T-cell (primary cell): ENCODE data around the gene CLIC3. TPM values are rescaled to one million over a fixed set of nuclear protein-coding genes. Genes with fewer than 3 reads are reported as not detected.

Experiments
- ATAC-seq, 4 experiments: fragments of 200-7000 bp in 3 of 4; fragments of 150-1000 bp in 1 of 4; cut with Tn5 transposase; replicated peaks in 1 of 4; 1 replicate in 3 of 4; 2 replicates in 1 of 4; pipeline ENCODE4 v1.10.0; 2021; ENCODE audit warnings: moderate library complexity in 3 of 4, mild to moderate bottlenecking in 2 of 4, moderate number of reproducible peaks in 1 of 4
- CTCF ChIA-PET, 2 donors: fragments of 300-600 bp; sonication (Branson Sonifier 250); formaldehyde crosslinking; loops; one replicate each; lab custom pipeline; 2022; ENCODE audit warnings: antibody characterized with exemption in 2 of 2; lab: Charles Lee
- POLR2A ChIA-PET, 2 donors: fragments of 300-600 bp; sonication (Branson Sonifier 250); formaldehyde crosslinking; loops; one replicate each; lab custom pipeline; 2022; ENCODE audit warnings: antibody characterized with exemption in 2 of 2; lab: Charles Lee
- DNase-seq, 35 experiments: peaks; one replicate each; pipeline versions ENCODE4 v3.0.0 to v3.0.0-alpha.2; 2013 to 2023
- H3K27ac ChIP-seq: one replicate; pipeline ENCODE4 v1.5.1; 2013; ENCODE audit warnings: low read length
- H3K27me3 ChIP-seq, 2 experiments: replicated peaks in 1 of 2; 1 replicate in 1 of 2; 2 replicates in 1 of 2; pipeline versions ENCODE4 v1.6.1 to v1.7.0; 2013; ENCODE audit warnings: low read length in 1 of 2, mixed read lengths in 1 of 2; ENCODE audit not compliant: control insufficient read depth in 2 of 2, insufficient read depth in 2 of 2; ENCODE audit errors: extremely low read depth in 1 of 2
- H3K36me3 ChIP-seq, 2 donors: 1 replicate in 1 of 2; 2 replicates in 1 of 2; pipeline versions ENCODE4 v1.6.1 to v1.7.0; 2013; ENCODE audit warnings: low read length in 1 of 2; ENCODE audit not compliant: control insufficient read depth in 2 of 2, insufficient read depth in 1 of 2; ENCODE audit errors: extremely low read depth in 1 of 2
- H3K4me1 ChIP-seq, 2 experiments: 1 replicate in 1 of 2; 2 replicates in 1 of 2; pipeline versions ENCODE4 v1.6.1 to v1.7.0; 2013; ENCODE audit warnings: low read length in 2 of 2, mixed read lengths in 1 of 2; ENCODE audit not compliant: insufficient read depth in 2 of 2, control insufficient read depth in 1 of 2; ENCODE audit errors: extremely low read depth in 1 of 2
- H3K4me3 ChIP-seq, 2 donors: 1 replicate in 1 of 2; 2 replicates in 1 of 2; pipeline versions ENCODE4 v1.5.1 to v1.7.0; 2013; ENCODE audit warnings: mild to moderate bottlenecking in 2 of 2, low read length in 1 of 2, moderate library complexity in 1 of 2; ENCODE audit not compliant: control insufficient read depth in 1 of 2; ENCODE audit errors: extremely low read depth in 1 of 2
- H3K9me3 ChIP-seq: 2 replicates; pipeline ENCODE4 v1.7.0; 2013
- H3K27ac Mint-ChIP-seq, 2 donors: one replicate each; pipeline ENCODE4 v1.8.0; 2020 to 2021; ENCODE audit warnings: mild to moderate bottlenecking in 2 of 2, mixed read lengths in 2 of 2
- H3K27me3 Mint-ChIP-seq, 2 donors: one replicate each; pipeline ENCODE4 v1.8.0; 2021 to 2022; ENCODE audit warnings: mixed read lengths in 2 of 2
- H3K36me3 Mint-ChIP-seq: one replicate; pipeline ENCODE4 v1.8.0; 2021; ENCODE audit warnings: mixed read lengths
- H3K4me1 Mint-ChIP-seq, 3 donors: one replicate each; pipeline ENCODE4 v1.8.0; 2020 to 2022; ENCODE audit warnings: mixed read lengths in 3 of 3, mild to moderate bottlenecking in 1 of 3
- H3K4me3 Mint-ChIP-seq, 3 donors: one replicate each; pipeline ENCODE4 v1.8.0; 2020 to 2022; ENCODE audit warnings: mild to moderate bottlenecking in 3 of 3, mixed read lengths in 3 of 3, moderate library complexity in 3 of 3
- H3K9me3 Mint-ChIP-seq, 3 donors: one replicate each; pipeline ENCODE4 v1.8.0; 2020 to 2022; ENCODE audit warnings: mixed read lengths in 3 of 3
- WGBS: methylation state at CpG from one replicate; pipeline ENCODE4 v1.1.5; 2013; ENCODE audit warnings: missing lambda C conversion rate; ENCODE audit not compliant: insufficient coverage; 5-methylcytosine and 5-hydroxymethylcytosine counted together
- total RNA-seq, 35 experiments: library from RNA in 6 of 35; stranded (reverse) in 6 of 35; fragments of 120-200 nt in 1 of 35; gene quantifications; one replicate each; pipeline versions ENCODE4 v1.2.1 to v1.2.4 and lab custom pipeline; 2013 to 2026

Gene CLIC3
- total RNA-seq, 5 donors from 2014 or later (not counting 1 experiment from before 2014, with no cell fraction given) = 5.4 to 24.7 (median 8.0) TPM

DNA sequence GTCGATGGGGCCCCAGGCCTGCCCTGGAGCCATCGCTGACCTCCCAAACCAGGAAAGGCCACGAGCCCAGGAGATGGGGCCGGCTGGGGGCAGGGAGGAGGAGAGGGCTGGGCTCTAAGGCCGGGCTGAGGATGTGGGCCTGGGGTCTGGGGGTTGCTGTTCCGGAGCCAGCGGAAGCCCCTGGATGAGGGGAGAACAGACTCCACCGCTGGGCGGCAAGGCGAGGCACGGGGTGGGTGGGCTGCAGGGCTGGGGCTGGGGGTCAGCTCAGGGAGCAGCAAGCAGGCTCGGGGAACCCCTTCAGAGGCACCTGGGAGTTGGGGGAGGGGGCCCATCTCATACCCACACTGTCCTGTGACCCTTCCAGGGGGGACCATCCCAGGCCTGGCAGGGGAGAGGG, 32.6 kb downstream of the CLIC3 start:
- peaks cover 7 to 81% of the 10 kb centered on the region in 2 experiments for H3K4me1 ChIP-seq
- no peaks in the 10 kb centered on the region for H3K27me3 ChIP-seq
- Mint-ChIP-seq H3K27ac (no peak overlapping the region), H3K36me3 (no peaks in the 10 kb centered on the region), H3K9me3 (no peaks in the 10 kb centered on the region), H3K27me3 (no peaks in the 10 kb centered on the region), H3K4me1 (peaks cover 22 to 56% (median 43%) of the 10 kb centered on the region in 3 donors), H3K4me3 (no peak overlapping the region)
- H3K4me3 ChIP-seq = no peak overlapping the region
- H3K27ac ChIP-seq = peak overlapping the region; percentile 34
- DNase-seq = no peak
- ATAC-seq = no peak
- no peaks in the 10 kb centered on the region for H3K9me3 ChIP-seq
- ChIA-PET POLR2A (no interaction called here), CTCF (no interaction called here)
- H3K36me3 ChIP-seq = no peaks in the 10 kb centered on the region
- WGBS = 94% methylated on average over 5 of the region's 12 CpGs

DNA sequence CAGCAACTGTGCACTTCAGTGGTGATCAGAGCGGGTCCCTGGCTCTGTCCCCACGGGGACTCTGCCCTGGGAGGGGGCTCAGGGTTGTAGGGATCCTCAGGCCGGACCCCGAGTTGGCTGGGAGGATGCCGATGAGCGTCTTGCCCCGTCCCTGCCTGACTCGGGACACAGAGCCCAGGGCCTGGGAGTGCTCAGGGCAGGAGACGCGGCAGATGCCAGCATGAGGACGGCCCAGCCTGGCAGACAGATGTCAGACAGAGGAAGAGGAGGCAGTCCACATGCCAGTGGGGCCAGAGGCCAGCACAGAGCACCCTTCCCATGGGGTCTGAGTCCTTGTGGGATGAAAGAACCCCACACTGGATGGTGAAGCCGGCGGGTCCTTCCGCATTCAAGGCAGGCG, 33.0 kb downstream of the CLIC3 start:
- Histone ChIP-seq H3K4me1 (peaks cover 7 to 85% of the 10 kb centered on the region in 2 experiments), H3K27ac (no peak overlapping the region), H3K4me3 (no peak overlapping the region), H3K27me3 (no peaks in the 10 kb centered on the region), H3K36me3 (no peaks in the 10 kb centered on the region), H3K9me3 (no peaks in the 10 kb centered on the region)
- peaks cover 22 to 58% (median 43%) of the 10 kb centered on the region in 3 donors for H3K4me1 Mint-ChIP-seq
- ChIA-PET CTCF (no interaction called here), POLR2A (no interaction called here)
- no peak for DNase-seq
- no peak for ATAC-seq
- H3K27ac Mint-ChIP-seq = peak overlapping the region; percentile 78 to 83
- peak overlapping the region in 1 of 3 donors; percentile 22 for H3K4me3 Mint-ChIP-seq
- WGBS = 95% methylated on average over 10 of the region's 15 CpGs
- no peaks in the 10 kb centered on the region for H3K27me3 Mint-ChIP-seq
- no peaks in the 10 kb centered on the region for H3K9me3 Mint-ChIP-seq
- H3K36me3 Mint-ChIP-seq = no peaks in the 10 kb centered on the region

DNA sequence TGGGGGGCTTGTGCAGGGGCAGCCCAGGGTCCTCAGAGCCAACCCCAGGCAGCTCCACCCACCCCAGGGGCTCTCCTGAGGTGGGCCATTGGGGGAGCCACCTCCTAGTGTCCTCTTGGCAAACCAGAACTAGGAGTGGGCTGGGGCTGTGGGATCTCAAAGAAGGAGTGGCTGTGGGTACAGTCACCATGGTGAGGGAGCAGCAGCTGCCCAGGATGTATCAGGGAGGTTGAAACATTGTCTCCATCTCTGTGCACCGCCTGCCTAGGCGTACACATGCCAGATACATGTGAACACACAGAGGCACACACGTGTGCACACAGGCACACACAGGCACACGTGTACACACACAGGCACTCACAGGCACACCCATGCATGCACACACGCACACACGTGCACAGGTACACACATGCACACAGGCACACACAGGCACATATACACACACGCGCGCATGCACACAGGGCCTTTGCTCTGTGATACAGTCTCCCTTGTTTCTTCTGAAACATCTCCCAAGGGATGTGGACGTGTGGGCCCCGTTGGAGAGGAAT, 33.6 kb downstream of the CLIC3 start:
- no peaks in the 10 kb centered on the region for H3K9me3 Mint-ChIP-seq
- peak overlapping the region; percentile 78 to 83 for H3K27ac Mint-ChIP-seq
- Histone ChIP-seq H3K9me3 (no peaks in the 10 kb centered on the region), H3K27ac (no peak overlapping the region), H3K4me1 (peaks cover 7 to 88% of the 10 kb centered on the region in 2 experiments), H3K36me3 (no peaks in the 10 kb centered on the region), H3K27me3 (no peaks in the 10 kb centered on the region), H3K4me3 (no peak overlapping the region)
- peaks cover 22 to 60% (median 46%) of the 10 kb centered on the region in 3 donors for H3K4me1 Mint-ChIP-seq
- no peak for ATAC-seq
- H3K36me3 Mint-ChIP-seq = no peaks in the 10 kb centered on the region
- no peak for DNase-seq
- ChIA-PET CTCF (no interaction called here), POLR2A (no interaction called here)
- H3K4me3 Mint-ChIP-seq = peak overlapping the region in 1 of 3 donors; percentile 22
- WGBS = 80% methylated on average over 8 of the region's 11 CpGs
- no peaks in the 10 kb centered on the region for H3K27me3 Mint-ChIP-seq

DNA sequence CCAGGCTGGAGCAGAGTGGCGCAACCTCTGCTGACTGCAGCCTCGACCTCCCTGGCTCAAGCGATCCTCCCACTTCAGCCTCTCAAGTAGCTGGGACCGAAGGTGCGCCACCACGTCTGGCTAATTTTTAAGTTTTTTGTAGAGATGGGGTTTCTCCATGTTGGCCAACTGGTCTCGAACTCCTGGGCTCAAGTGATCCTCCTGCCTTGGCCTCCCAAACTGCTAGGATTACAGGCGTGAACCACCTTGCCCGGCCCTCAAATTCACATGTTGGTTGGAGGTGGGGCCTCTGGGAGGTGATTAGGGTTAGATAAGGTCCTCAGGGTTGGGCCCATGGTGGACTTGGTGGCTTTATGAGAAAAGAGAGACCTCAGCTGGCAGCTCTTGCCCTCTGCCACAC, 34.2 kb downstream of the CLIC3 start:
- Mint-ChIP-seq H3K36me3 (no peaks in the 10 kb centered on the region), H3K27ac (peak overlapping the region; percentile 66 to 78), H3K4me3 (no peak overlapping the region), H3K9me3 (no peaks in the 10 kb centered on the region), H3K27me3 (no peaks in the 10 kb centered on the region), H3K4me1 (peaks cover 22 to 58% (median 46%) of the 10 kb centered on the region in 3 donors)
- CTCF ChIA-PET = no interaction called here
- Histone ChIP-seq H3K27me3 (no peaks in the 10 kb centered on the region), H3K36me3 (no peaks in the 10 kb centered on the region), H3K27ac (no peak overlapping the region), H3K4me3 (no peak overlapping the region), H3K4me1 (peaks cover 7 to 91% of the 10 kb centered on the region in 2 experiments), H3K9me3 (no peaks in the 10 kb centered on the region)
- DNase-seq (no peak), ATAC-seq (no peak)
- 93% methylated on average over 3 of the region's 9 CpGs for WGBS
- POLR2A ChIA-PET = no interaction called here

- Histone ChIP-seq H3K4me1 (peaks cover 7 to 89% of the 10 kb centered on the region in 2 experiments), H3K36me3 (no peaks in the 10 kb centered on the region), H3K4me3 (no peak overlapping the region), H3K27me3 (no peaks in the 10 kb centered on the region), H3K27ac (peak overlapping the region; percentile 38), H3K9me3 (no peaks in the 10 kb centered on the region)
- H3K27me3 Mint-ChIP-seq = no peaks in the 10 kb centered on the region
- WGBS = 82% methylated on average over 12 of the region's 23 CpGs
- H3K4me3 Mint-ChIP-seq = no peak overlapping the region
- no peaks in the 10 kb centered on the region for H3K9me3 Mint-ChIP-seq
- H3K27ac Mint-ChIP-seq = peak overlapping the region in 1 of 2 donors; percentile 66
- CTCF ChIA-PET = no interaction called here
- ATAC-seq (no peak), DNase-seq (no peak)
- POLR2A ChIA-PET = no interaction called here
- peaks cover 21 to 56% (median 45%) of the 10 kb centered on the region in 3 donors for H3K4me1 Mint-ChIP-seq
- H3K36me3 Mint-ChIP-seq = no peaks in the 10 kb centered on the region
Observed at GRCh38 chr9:136961279-136962065, 34.9 kb downstream of the CLIC3 start.

GRCh38 chr9:136960938-136961275, 35.5 kb downstream of the CLIC3 start:
- peak overlapping the region; percentile 38 for H3K27ac ChIP-seq

More at GRCh38 chr9:136960938-136961275, 35.5 kb downstream of the CLIC3 start:
- Histone ChIP-seq H3K4me1 (peaks cover 3 to 84% of the 10 kb centered on the region in 2 experiments), H3K4me3 (no peak overlapping the region), H3K9me3 (no peaks in the 10 kb centered on the region), H3K36me3 (no peaks in the 10 kb centered on the region), H3K27me3 (no peaks in the 10 kb centered on the region)
- Mint-ChIP-seq H3K36me3 (no peaks in the 10 kb centered on the region), H3K4me1 (peaks cover 15 to 50% (median 41%) of the 10 kb centered on the region in 3 donors), H3K27ac (peak overlapping the region in 1 of 2 donors; percentile 34), H3K9me3 (peaks cover 0 to 2% (median 0%) of the 10 kb centered on the region in 3 donors), H3K4me3 (peak overlapping the region in 1 of 3 donors; percentile 62), H3K27me3 (no peaks in the 10 kb centered on the region)
- DNase-seq = no peak
- ATAC-seq = no peak
- WGBS = no CpG with 5 or more reads among the region's 15 CpGs
- POLR2A ChIA-PET = no interaction called here
- CTCF ChIA-PET = no interaction called here
